Smooth muscle cell (in vitro differentiated cells): Measurements from ENCODE around the gene DGKI. TPM values are rescaled to one million over a fixed set of nuclear protein-coding genes. Genes with fewer than 3 reads are reported as not detected.

Experiments
- DNase-seq: peaks from one replicate; lab custom pipeline; 2025; ENCODE audit not compliant: unreplicated experiment; lab: John Stamatoyannopoulos, UW
- H2AFZ ChIP-seq: fragments of 200-600 bp; sonication (generic); 2 replicates; pipeline ENCODE4 v1.6.0; 2016; ENCODE audit warnings: antibody characterized with exemption, low read depth, mild to moderate bottlenecking
- H3F3A ChIP-seq: fragments of 200-600 bp; sonication (generic); 2 replicates; pipeline ENCODE4 v1.6.0; 2017; ENCODE audit warnings: antibody characterized with exemption, low read depth
- H3K27ac ChIP-seq: fragments of 200-600 bp; sonication (generic); 2 replicates; pipeline ENCODE4 v1.5.1; 2016; ENCODE audit warnings: low read depth, mild to moderate bottlenecking
- H3K27me3 ChIP-seq: fragments of 200-600 bp; sonication (generic); 2 replicates; pipeline ENCODE4 v1.6.1; 2016; ENCODE audit warnings: low read depth, mild to moderate bottlenecking
- H3K36me3 ChIP-seq: fragments of 200-600 bp; sonication (generic); 2 replicates; pipeline ENCODE4 v1.5.1; 2016; ENCODE audit warnings: low read depth
- H3K4me1 ChIP-seq: fragments of 200-600 bp; sonication (generic); 2 replicates; pipeline ENCODE4 v1.5.1; 2016; ENCODE audit warnings: low read depth
- H3K4me2 ChIP-seq: fragments of 200-600 bp; sonication (generic); 2 replicates; pipeline ENCODE4 v1.6.0; 2016; ENCODE audit warnings: mild to moderate bottlenecking
- H3K4me3 ChIP-seq: fragments of 200-600 bp; sonication (generic); 2 replicates; pipeline ENCODE4 v1.5.1; 2016; ENCODE audit warnings: mild to moderate bottlenecking
- H3K79me2 ChIP-seq: fragments of 200-600 bp; sonication (generic); 2 replicates; pipeline ENCODE4 v1.6.0; 2016; ENCODE audit warnings: low read depth, mild to moderate bottlenecking
- H3K9ac ChIP-seq: fragments of 200-600 bp; sonication (generic); 2 replicates; pipeline ENCODE4 v1.6.0; 2016; ENCODE audit warnings: low read depth
- H3K9me3 ChIP-seq: fragments of 200-600 bp; sonication (generic); replicated peaks from 2 replicates; pipeline ENCODE4 v1.5.1; 2016; ENCODE audit warnings: low read depth
- H4K20me1 ChIP-seq: fragments of 200-600 bp; sonication (generic); 2 replicates; pipeline ENCODE4 v1.6.0; 2016; ENCODE audit warnings: low read depth
- WGBS: methylation state at CpG from one replicate; pipeline ENCODE4 v1.1.7; 2016; ENCODE audit warnings: low lambda C conversion rate; 5-methylcytosine and 5-hydroxymethylcytosine counted together
- polyA plus RNA-seq: library from polyadenylated mRNA; unstranded; fragments of >200 nt; fragmentation: Nextera tagmentation; extraction: Ambion mirVana; gene quantifications from 2 replicates; pipeline ENCODE4 v1.2.1, GENCODE V29; 2016
- total RNA-seq: library from RNA; depleted of rRNA; stranded (reverse); fragments of >200 nt; gene quantifications from 2 replicates; pipeline ENCODE4 v1.2.3, GENCODE V29; 2014
- TF ChIP-seq, protein P1 (sequence below): fragments of 200-600 bp; sonication (generic); IDR thresholded peaks from 2 replicates; pipeline ENCODE4 v1.5.1; 2017; ENCODE audit warnings: borderline replicate concordance, mild to moderate bottlenecking, antibody characterized with exemption; ENCODE audit not compliant: insufficient read depth, poor library complexity, severe bottlenecking

The DGKI gene
- total and polyA plus RNA-seq, 2 experiments from 2014 or later = 2.5 to 6.2 TPM

DNA sequence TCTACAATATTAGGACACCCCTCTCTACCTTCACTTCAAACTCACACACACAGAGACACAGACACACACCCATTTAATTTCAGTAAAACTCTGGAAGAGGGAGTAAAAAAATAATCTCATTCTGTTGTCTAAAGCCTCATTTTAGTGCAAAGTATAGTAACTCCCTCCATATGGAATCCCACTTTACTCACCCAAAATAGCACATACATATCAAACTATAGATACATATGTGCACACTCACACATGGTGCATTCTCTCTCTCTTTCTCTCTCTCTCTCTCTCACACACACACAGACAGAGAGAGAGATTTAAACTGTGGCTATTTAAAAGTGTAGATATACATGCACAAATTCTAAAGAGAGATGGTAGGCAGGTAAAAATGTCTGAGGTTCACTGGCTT is 323.6 kb downstream of the DGKI start:
- Histone ChIP-seq H3K27me3 (no peaks in the 10 kb centered on the region), H3K27ac (no peak overlapping the region), H3K36me3 (no peaks in the 10 kb centered on the region), H3K4me3 (no peak overlapping the region), H3F3A (no peaks in the 10 kb centered on the region), H3K4me1 (peaks cover 17% of the 10 kb centered on the region), H3K9me3 (no peaks in the 10 kb centered on the region), H4K20me1 (no peaks in the 10 kb centered on the region), H3K9ac (no peak overlapping the region), H3K4me2 (no peak overlapping the region), H2AFZ (no peak overlapping the region), H3K79me2 (no peaks in the 10 kb centered on the region)
- no peak for DNase-seq
- TF ChIP-seq, protein P1, sequence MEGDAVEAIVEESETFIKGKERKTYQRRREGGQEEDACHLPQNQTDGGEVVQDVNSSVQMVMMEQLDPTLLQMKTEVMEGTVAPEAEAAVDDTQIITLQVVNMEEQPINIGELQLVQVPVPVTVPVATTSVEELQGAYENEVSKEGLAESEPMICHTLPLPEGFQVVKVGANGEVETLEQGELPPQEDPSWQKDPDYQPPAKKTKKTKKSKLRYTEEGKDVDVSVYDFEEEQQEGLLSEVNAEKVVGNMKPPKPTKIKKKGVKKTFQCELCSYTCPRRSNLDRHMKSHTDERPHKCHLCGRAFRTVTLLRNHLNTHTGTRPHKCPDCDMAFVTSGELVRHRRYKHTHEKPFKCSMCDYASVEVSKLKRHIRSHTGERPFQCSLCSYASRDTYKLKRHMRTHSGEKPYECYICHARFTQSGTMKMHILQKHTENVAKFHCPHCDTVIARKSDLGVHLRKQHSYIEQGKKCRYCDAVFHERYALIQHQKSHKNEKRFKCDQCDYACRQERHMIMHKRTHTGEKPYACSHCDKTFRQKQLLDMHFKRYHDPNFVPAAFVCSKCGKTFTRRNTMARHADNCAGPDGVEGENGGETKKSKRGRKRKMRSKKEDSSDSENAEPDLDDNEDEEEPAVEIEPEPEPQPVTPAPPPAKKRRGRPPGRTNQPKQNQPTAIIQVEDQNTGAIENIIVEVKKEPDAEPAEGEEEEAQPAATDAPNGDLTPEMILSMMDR = no peak

DNA sequence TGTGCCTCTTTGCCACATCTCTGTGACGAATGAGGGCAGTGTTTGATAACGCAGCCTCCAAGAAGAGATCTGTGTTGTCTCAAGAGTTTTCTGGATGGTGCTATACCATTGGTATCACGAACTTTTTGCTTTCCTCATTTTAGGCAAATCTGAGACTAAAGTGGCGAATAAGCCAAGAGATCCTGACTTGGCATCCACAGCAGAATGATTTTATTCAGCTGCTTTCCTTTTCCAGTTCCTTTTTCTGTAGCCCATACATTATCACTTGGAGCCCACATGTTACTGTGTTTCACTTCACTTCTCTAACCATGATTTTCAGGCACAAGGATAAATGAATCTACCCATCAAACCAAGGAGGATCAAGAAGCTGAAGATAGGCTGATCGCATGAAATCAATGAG is 325.3 kb downstream of the DGKI start:
- no peak overlapping the region for H3K9ac ChIP-seq
- no peaks in the 10 kb centered on the region for H3K79me2 ChIP-seq
- H3K4me2 ChIP-seq = no peak overlapping the region
- no peaks in the 10 kb centered on the region for H3F3A ChIP-seq
- peaks cover 17% of the 10 kb centered on the region for H3K4me1 ChIP-seq
- TF ChIP-seq, protein P1 = no peak
- no peak overlapping the region for H2AFZ ChIP-seq
- no peak overlapping the region for H3K27ac ChIP-seq
- no peaks in the 10 kb centered on the region for H3K36me3 ChIP-seq
- H4K20me1 ChIP-seq = no peaks in the 10 kb centered on the region
- no peak overlapping the region for H3K4me3 ChIP-seq
- H3K27me3 ChIP-seq = no peaks in the 10 kb centered on the region
- WGBS = 93% methylated on average over 5 of the region's 5 CpGs
- no peak for DNase-seq
- H3K9me3 ChIP-seq = no peaks in the 10 kb centered on the region

DNA sequence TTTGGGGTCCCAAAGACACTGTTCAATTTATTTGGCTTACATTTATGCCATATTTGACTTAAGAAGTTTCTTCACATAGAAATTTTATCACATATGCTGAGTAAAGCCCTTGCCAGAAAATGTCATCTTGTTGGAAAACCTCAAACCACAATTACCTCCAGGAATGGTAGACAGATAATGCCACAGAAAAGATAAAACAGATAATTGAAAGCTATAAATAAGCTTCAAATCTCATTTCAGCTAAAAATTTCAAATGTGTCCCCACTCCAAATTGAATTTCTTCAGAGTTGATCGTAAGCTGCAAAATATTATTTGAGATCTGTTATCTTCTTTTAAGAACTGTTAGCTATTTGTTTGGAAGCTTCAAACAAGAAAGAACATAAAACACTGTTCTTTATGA is 326.8 kb downstream of the DGKI start:
- H3K27ac ChIP-seq = peak overlapping the region; percentile 28
- no peaks in the 10 kb centered on the region for H3F3A ChIP-seq
- 27% methylated on average over 1 of the region's 1 CpG for WGBS
- peak overlapping the region; percentile 60 for H3K4me2 ChIP-seq
- no peaks in the 10 kb centered on the region for H3K36me3 ChIP-seq
- H3K27me3 ChIP-seq = no peaks in the 10 kb centered on the region
- H2AFZ ChIP-seq = no peak overlapping the region
- H3K9me3 ChIP-seq = no peaks in the 10 kb centered on the region
- DNase-seq = no peak
- H3K4me3 ChIP-seq = no peak overlapping the region
- no peak overlapping the region for H3K9ac ChIP-seq
- peaks cover 17% of the 10 kb centered on the region for H3K4me1 ChIP-seq
- H3K79me2 ChIP-seq = no peaks in the 10 kb centered on the region
- TF ChIP-seq, protein P1 = no peak
- H4K20me1 ChIP-seq = no peaks in the 10 kb centered on the region

DNA sequence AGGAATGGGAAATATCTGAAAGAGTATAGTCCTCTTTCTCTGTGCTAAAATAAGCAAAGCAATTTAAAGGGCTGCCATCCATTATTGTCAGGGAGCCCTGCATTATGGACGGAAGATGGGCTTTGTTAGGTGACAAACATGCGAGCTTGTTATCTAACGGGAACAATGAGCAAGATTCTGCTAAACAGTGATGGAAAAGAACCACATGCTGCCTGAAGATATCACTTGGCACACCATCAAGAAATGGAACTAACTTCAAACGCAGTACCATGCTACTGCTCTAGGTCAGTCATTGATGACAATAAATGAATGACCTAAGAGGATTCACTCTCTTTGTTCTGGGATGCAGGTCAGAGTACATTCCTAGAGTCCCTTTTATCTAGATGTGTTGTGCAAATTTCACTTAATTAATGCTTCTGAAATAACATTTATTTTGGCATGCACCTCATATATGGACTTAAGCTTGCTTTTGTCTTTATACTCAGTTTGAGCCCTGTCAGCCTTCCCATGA is 327.5 kb downstream of the DGKI start:
- Histone ChIP-seq H3K4me2 (peak overlapping the region; percentile 60), H3K4me1 (peaks cover 17% of the 10 kb centered on the region), H4K20me1 (no peaks in the 10 kb centered on the region), H3K9me3 (no peaks in the 10 kb centered on the region), H3K36me3 (no peaks in the 10 kb centered on the region), H3K4me3 (no peak overlapping the region), H3F3A (no peaks in the 10 kb centered on the region), H3K9ac (no peak overlapping the region), H3K27me3 (no peaks in the 10 kb centered on the region), H3K27ac (peak overlapping the region; percentile 28), H3K79me2 (no peaks in the 10 kb centered on the region), H2AFZ (no peak overlapping the region)
- WGBS = 52% methylated on average over 4 of the region's 4 CpGs
- no peak for DNase-seq
- TF ChIP-seq, protein P1 = no peak
